H9 (cell line): ENCODE results near the gene MFN2. TPM values are rescaled to one million over a fixed set of nuclear protein-coding genes. Genes with fewer than 3 reads are reported as not detected.

Experiments
- DNase-seq: peaks from one replicate; pipeline ENCODE4 v3.0.0-alpha.2; 2017
- H2AFZ ChIP-seq: one replicate; pipeline ENCODE4 v1.6.1; 2013; ENCODE audit warnings: mild to moderate bottlenecking, low read length, control low read depth, moderate library complexity
- H2AK5ac ChIP-seq: 2 replicates; pipeline ENCODE4 v1.6.1; 2013; ENCODE audit warnings: low read length, control low read depth, mixed read lengths; ENCODE audit not compliant: insufficient read length
- H2BK120ac ChIP-seq: one replicate; pipeline ENCODE4 v1.6.1; 2013; ENCODE audit warnings: low read depth, mild to moderate bottlenecking, low read length, control low read depth, inconsistent platforms; ENCODE audit not compliant: poor library complexity, severe bottlenecking
- H2BK12ac ChIP-seq: 2 replicates; pipeline ENCODE4 v1.6.1; 2013; ENCODE audit warnings: low read length, control low read depth, mixed read lengths, low read depth; ENCODE audit not compliant: insufficient read length
- H2BK15ac ChIP-seq: 2 replicates; pipeline ENCODE4 v1.6.1; 2013; ENCODE audit warnings: low read depth, low read length, control low read depth
- H2BK20ac ChIP-seq: one replicate; pipeline ENCODE4 v1.6.1; 2013; ENCODE audit warnings: low read depth, mild to moderate bottlenecking, low read length, control low read depth, inconsistent platforms; ENCODE audit not compliant: poor library complexity, severe bottlenecking
- H2BK5ac ChIP-seq: 2 replicates; pipeline ENCODE4 v1.6.1; 2013; ENCODE audit warnings: low read length, control low read depth, mixed read lengths; ENCODE audit not compliant: insufficient read length
- H3K14ac ChIP-seq: 2 replicates; pipeline ENCODE4 v1.6.1; 2013; ENCODE audit warnings: low read length, control low read depth; ENCODE audit not compliant: insufficient read depth
- H3K18ac ChIP-seq: 2 replicates; pipeline ENCODE4 v1.6.1; 2013; ENCODE audit warnings: low read depth, mild to moderate bottlenecking, mixed read lengths, low read length, control low read depth; ENCODE audit not compliant: insufficient read length
- H3K23ac ChIP-seq: 2 replicates; pipeline ENCODE4 v1.6.1; 2013; ENCODE audit warnings: low read length, control low read depth, mixed read lengths, low read depth; ENCODE audit not compliant: insufficient read length
- H3K23me2 ChIP-seq: 2 replicates; pipeline ENCODE4 v1.6.1; 2013; ENCODE audit warnings: low read depth, mild to moderate bottlenecking, mixed read lengths, low read length, control low read depth; ENCODE audit not compliant: insufficient read length, poor library complexity, severe bottlenecking
- H3K27ac ChIP-seq: 2 replicates; pipeline ENCODE4 v1.5.1; 2013; ENCODE audit warnings: low read length, control low read depth, mixed read lengths, low read depth; ENCODE audit not compliant: insufficient read length
- H3K27me3 ChIP-seq: 2 replicates; pipeline ENCODE4 v1.6.1; 2013; ENCODE audit warnings: low read length, control low read depth, inconsistent platforms; ENCODE audit not compliant: insufficient read depth
- H3K4ac ChIP-seq: 2 replicates; pipeline ENCODE4 v1.6.1; 2013; ENCODE audit warnings: low read depth, mild to moderate bottlenecking, control low read depth, inconsistent platforms, low read length, moderate library complexity
- H3K4me1 ChIP-seq: 2 replicates; pipeline ENCODE4 v1.6.1; 2013; ENCODE audit warnings: low read length, control low read depth, inconsistent platforms; ENCODE audit not compliant: insufficient read depth
- H3K4me2 ChIP-seq: 2 replicates; pipeline ENCODE4 v1.6.1; 2013; ENCODE audit warnings: low read length, control low read depth, mixed read lengths; ENCODE audit not compliant: insufficient read length, insufficient read depth
- H3K56ac ChIP-seq: 2 replicates; pipeline ENCODE4 v1.6.1; 2013; ENCODE audit warnings: low read depth, mild to moderate bottlenecking, mixed read lengths, low read length, control low read depth; ENCODE audit not compliant: insufficient read length
- H3K79me1 ChIP-seq: 2 replicates; pipeline ENCODE4 v1.6.1; 2013; ENCODE audit warnings: low read depth, mild to moderate bottlenecking, moderate library complexity, low read length, control low read depth, inconsistent platforms; ENCODE audit not compliant: insufficient read depth, poor library complexity, severe bottlenecking
- H3K79me2 ChIP-seq: 2 replicates; pipeline ENCODE4 v1.6.1; 2013; ENCODE audit warnings: low read length, control low read depth, inconsistent platforms; ENCODE audit not compliant: insufficient read depth
- H3K9ac ChIP-seq: 2 replicates; pipeline ENCODE4 v1.6.1; 2013; ENCODE audit warnings: low read length, control low read depth, mixed read lengths; ENCODE audit not compliant: insufficient read length; ENCODE audit errors: extremely low read depth
- H3K9me3 ChIP-seq: one replicate; pipeline ENCODE4 v1.6.1; 2013; ENCODE audit warnings: low read depth, low read length, inconsistent platforms; ENCODE audit not compliant: control insufficient read depth
- H3T11ph ChIP-seq: one replicate; pipeline ENCODE4 v1.6.1; 2013; ENCODE audit warnings: mild to moderate bottlenecking, low read length, control low read depth, inconsistent platforms
- H4K20me1 ChIP-seq: one replicate; pipeline ENCODE4 v1.6.1; 2013; ENCODE audit not compliant: control insufficient read depth, insufficient read length, insufficient read depth
- H4K5ac ChIP-seq: 2 replicates; pipeline ENCODE4 v1.6.1; 2013; ENCODE audit warnings: low read depth, mild to moderate bottlenecking, mixed read lengths, low read length, control low read depth; ENCODE audit not compliant: insufficient read length
- H4K8ac ChIP-seq: replicated peaks from 2 replicates; pipeline ENCODE4 v1.6.1; 2013; ENCODE audit warnings: low read length, control low read depth, mixed read lengths, low read depth; ENCODE audit not compliant: insufficient read length
- H4K91ac ChIP-seq: 2 replicates; pipeline ENCODE4 v1.6.1; 2013; ENCODE audit warnings: low read depth, mild to moderate bottlenecking, moderate library complexity, mixed read lengths, low read length, control low read depth; ENCODE audit not compliant: insufficient read length
- H3K27ac Mint-ChIP-seq, 3 experiments: 2 replicates in 2 of 3; 3 replicates in 1 of 3; pipeline ENCODE4 v1.8.0; 2020 to 2021; ENCODE audit warnings: mixed read lengths in 3 of 3, mild to moderate bottlenecking in 1 of 3, moderate library complexity in 1 of 3
- H3K27me3 Mint-ChIP-seq: 2 replicates; pipeline ENCODE4 v1.8.0; 2021; ENCODE audit warnings: low read depth, mild to moderate bottlenecking, moderate library complexity, mixed read lengths
- H3K36me3 Mint-ChIP-seq, 3 experiments: 2 replicates in 2 of 3; 3 replicates in 1 of 3; pipeline ENCODE4 v1.8.0; 2020 to 2021; ENCODE audit warnings: low read depth in 3 of 3, mixed read lengths in 3 of 3; ENCODE audit not compliant: insufficient read depth in 1 of 3
- H3K4me1 Mint-ChIP-seq, 2 experiments: 2 replicates each; pipeline ENCODE4 v1.8.0; 2020; ENCODE audit warnings: mixed read lengths in 2 of 2
- H3K4me3 Mint-ChIP-seq, 2 experiments: 2 replicates in 1 of 2; 3 replicates in 1 of 2; pipeline ENCODE4 v1.8.0; 2020 to 2021; ENCODE audit warnings: mild to moderate bottlenecking in 2 of 2, mixed read lengths in 2 of 2, moderate library complexity in 1 of 2
- H3K9me3 Mint-ChIP-seq, 2 experiments: 2 replicates in 1 of 2; 3 replicates in 1 of 2; pipeline ENCODE4 v1.8.0; 2020; ENCODE audit warnings: mild to moderate bottlenecking in 2 of 2, mixed read lengths in 2 of 2, moderate library complexity in 1 of 2
- WGBS: extraction: QIAGEN DNeasy Blood & Tissue Kit; methylation state at CpG from one replicate; pipeline ENCODE4 v1.1.7; 2013; ENCODE audit warnings: missing lambda C conversion rate, low lambda C conversion rate, mixed read lengths; ENCODE audit not compliant: insufficient read length; ENCODE audit errors: extremely low coverage; 5-methylcytosine and 5-hydroxymethylcytosine counted together
- total RNA-seq: library from RNA; stranded (reverse); gene quantifications from 2 replicates; pipeline ENCODE4 v1.2.1, GENCODE V29; 2021
- TF ChIP-seq, protein P1 (sequence below): fragments of 200-600 bp; sonication (generic); conservative IDR thresholded peaks from 3 replicates; pipeline ENCODE4 v1.8.0; 2021; ENCODE audit warnings: antibody characterized with exemption, mild to moderate bottlenecking

The MFN2 gene
- total RNA-seq, 1 experiment from 2014 or later, result 61.4 TPM

DNA sequence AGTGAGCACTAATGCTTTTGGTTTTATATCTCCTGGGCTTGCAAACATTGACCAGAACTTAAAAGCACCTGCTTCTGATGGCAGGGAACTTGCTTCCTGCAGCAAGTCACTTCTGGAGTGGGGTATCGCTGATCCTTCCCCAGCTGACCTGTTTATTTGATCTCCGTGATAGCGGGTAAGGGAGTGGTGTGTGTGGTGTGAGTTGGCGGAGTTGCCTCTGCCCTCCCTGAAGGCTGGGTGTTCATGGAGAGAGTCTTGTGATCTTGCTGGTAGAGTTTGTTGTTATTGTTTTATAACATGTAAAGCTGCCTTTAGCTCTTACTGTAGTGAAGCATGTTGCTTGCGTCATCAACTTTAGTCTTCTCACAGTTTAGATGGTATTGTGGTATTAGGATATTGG is 3.9 kb downstream of the MFN2 start:
- no peak overlapping the region for H3K27ac ChIP-seq
- Mint-ChIP-seq H3K4me3 (no peak overlapping the region; a peak in 1 of 5 replicates), H3K4me1 (peaks cover 14 to 20% of the 10 kb centered on the region in 2 experiments), H3K36me3 (peaks cover 25 to 62% (median 49%) of the 10 kb centered on the region in 3 experiments; a peak in 6 of 7 replicates), H3K9me3 (no peaks in the 10 kb centered on the region), H3K27me3 (no peaks in the 10 kb centered on the region; the same call in 1 of the 2 replicates), H3K27ac (no peak overlapping the region)
- DNase-seq, result no peak
- no peak overlapping the region for H3K14ac ChIP-seq
- H2BK12ac ChIP-seq, result no peak overlapping the region
- no peaks in the 10 kb centered on the region for H3K27me3 ChIP-seq
- H3K4me1 ChIP-seq, result no peaks in the 10 kb centered on the region; the same call in 1 of the 2 replicates
- no peak overlapping the region for H4K8ac ChIP-seq
- H2AK5ac ChIP-seq, result no peak overlapping the region
- H2BK5ac ChIP-seq, result no peak overlapping the region
- H2BK120ac ChIP-seq, result no peak overlapping the region
- peaks cover 4% of the 10 kb centered on the region; the same call in 1 of the 2 replicates for H3K79me2 ChIP-seq
- H3K23ac ChIP-seq, result no peak overlapping the region
- H4K20me1 ChIP-seq, result no peaks in the 10 kb centered on the region
- no peak overlapping the region for H3T11ph ChIP-seq
- H3K4me2 ChIP-seq, result no peak overlapping the region
- no peak overlapping the region for H3K9ac ChIP-seq
- H3K23me2 ChIP-seq, result peaks cover 9% of the 10 kb centered on the region
- H3K56ac ChIP-seq, result no peak overlapping the region
- H4K91ac ChIP-seq, result no peak overlapping the region
- H2BK15ac ChIP-seq, result no peak overlapping the region
- TF ChIP-seq, protein P1, sequence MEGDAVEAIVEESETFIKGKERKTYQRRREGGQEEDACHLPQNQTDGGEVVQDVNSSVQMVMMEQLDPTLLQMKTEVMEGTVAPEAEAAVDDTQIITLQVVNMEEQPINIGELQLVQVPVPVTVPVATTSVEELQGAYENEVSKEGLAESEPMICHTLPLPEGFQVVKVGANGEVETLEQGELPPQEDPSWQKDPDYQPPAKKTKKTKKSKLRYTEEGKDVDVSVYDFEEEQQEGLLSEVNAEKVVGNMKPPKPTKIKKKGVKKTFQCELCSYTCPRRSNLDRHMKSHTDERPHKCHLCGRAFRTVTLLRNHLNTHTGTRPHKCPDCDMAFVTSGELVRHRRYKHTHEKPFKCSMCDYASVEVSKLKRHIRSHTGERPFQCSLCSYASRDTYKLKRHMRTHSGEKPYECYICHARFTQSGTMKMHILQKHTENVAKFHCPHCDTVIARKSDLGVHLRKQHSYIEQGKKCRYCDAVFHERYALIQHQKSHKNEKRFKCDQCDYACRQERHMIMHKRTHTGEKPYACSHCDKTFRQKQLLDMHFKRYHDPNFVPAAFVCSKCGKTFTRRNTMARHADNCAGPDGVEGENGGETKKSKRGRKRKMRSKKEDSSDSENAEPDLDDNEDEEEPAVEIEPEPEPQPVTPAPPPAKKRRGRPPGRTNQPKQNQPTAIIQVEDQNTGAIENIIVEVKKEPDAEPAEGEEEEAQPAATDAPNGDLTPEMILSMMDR, result no peak
- WGBS, result no CpG with 5 or more reads among the region's 5 CpGs
- no peaks in the 10 kb centered on the region for H3K9me3 ChIP-seq
- H4K5ac ChIP-seq, result no peak overlapping the region
- H3K4ac ChIP-seq, result no peak overlapping the region
- H2BK20ac ChIP-seq, result no peak overlapping the region
- H3K79me1 ChIP-seq, result peaks cover 6% of the 10 kb centered on the region
- no peak overlapping the region for H3K18ac ChIP-seq
- H2AFZ ChIP-seq, result no peak overlapping the region
